Measurements from ENCODE around the gene TESK1. TPM values are rescaled to one million over a fixed set of nuclear protein-coding genes. Genes with fewer than 3 reads are reported as not detected.

The TESK1 gene
- total RNA-seq, 1 experiment from 2014 or later = 20.4 TPM

- DNase-seq (ENCODE audit: low spot score) (no peak), ATAC-seq (no peak)
- Mint-ChIP-seq H3K9me3 (no peaks in the 10 kb centered on the region), H3K36me3 (no peaks in the 10 kb centered on the region), H3K27ac (peak overlapping the region; percentile 100), H3K4me1 (peaks cover 26% of the 10 kb centered on the region), H3K27me3 (ENCODE audit: low read depth) (peaks cover 5% of the 10 kb centered on the region), H3K4me3 (peak overlapping the region; percentile 99)
- no peak for TF ChIP-seq ETV6 (CRISPR knock-in tag; IDR thresholded peaks at IDR 0.05)
- 0 out of 2 replicates have a peak, but pooled peaks have one; percentile 46 for TF ChIP-seq ZNF138 (CRISPR knock-in tag; conservative IDR thresholded peaks at IDR 0.05)
- TF ChIP-seq ZNF121 (CRISPR knock-in tag; IDR thresholded peaks at IDR 0.05) = peak; percentile 89
- no peak for TF ChIP-seq FOXP1 (CRISPR knock-in tag; IDR thresholded peaks at IDR 0.05; ENCODE audit: borderline replicate concordance)
- 0 out of 2 replicates have a peak, but pooled peaks have one; percentile 33 for TF ChIP-seq TEAD4 (CRISPR knock-in tag; IDR thresholded peaks at IDR 0.05)
- ChIA-PET CTCF (interaction anchor here (0.6 to 3.3 kb wide), 53 partner anchors 9 to 901 kb away, joined by 3 to 36 read pairs (median 4); partner anchors contain the start of genes ARHGEF39, ATOSB, CCDC107 and CD72), POLR2A (interaction anchor here (0.6 to 1.1 kb wide), 3 partner anchors 43 to 532 kb away, joined by 3 to 4 read pairs (median 3); partner anchors contain the start of gene TLN1)
Observed at GRCh38 chr9:35603506-35603985, 1.5 kb upstream of the TESK1 start.

GRCh38 chr9:35603986-35604577, 980 bp upstream of the TESK1 start:
- ATAC-seq (peak; percentile 89), DNase-seq (ENCODE audit: low spot score) (peak; percentile 99)
- peaks cover 5% of the 10 kb centered on the region for H3K27me3 Mint-ChIP-seq (ENCODE audit: low read depth)
- peaks cover 25% of the 10 kb centered on the region for H3K4me1 Mint-ChIP-seq
- ChIA-PET POLR2A (interaction anchor here (0.6 to 1.1 kb wide), 4 partner anchors 42 to 533 kb away, joined by 3 to 4 read pairs (median 4); partner anchors contain the start of gene TLN1), CTCF (interaction anchor here (0.6 to 3.3 kb wide), 54 partner anchors 8 to 902 kb away, joined by 3 to 36 read pairs (median 4); partner anchors contain the start of genes ARHGEF39, ATOSB, CCDC107 and CD72)
- peak overlapping the region; percentile 100 for H3K27ac Mint-ChIP-seq
- H3K4me3 Mint-ChIP-seq = peak overlapping the region; percentile 99
- H3K9me3 Mint-ChIP-seq = no peaks in the 10 kb centered on the region
- no peaks in the 10 kb centered on the region for H3K36me3 Mint-ChIP-seq
- no peak for TF ChIP-seq PRDM15 (CRISPR knock-in tag; IDR thresholded peaks at IDR 0.05)
- TF ChIP-seq CREM (CRISPR knock-in tag; IDR thresholded peaks at IDR 0.05) = 0 out of 2 replicates have a peak, but pooled peaks have one; percentile 52
- 0 out of 2 replicates have a peak, but pooled peaks have one; percentile 34 for TF ChIP-seq ZBTB43 (CRISPR knock-in tag; IDR thresholded peaks at IDR 0.05)
- 0 out of 2 replicates have a peak, but pooled peaks have one; percentile 33 for TF ChIP-seq GABPB1 (CRISPR knock-in tag; IDR thresholded peaks at IDR 0.05)
- TF ChIP-seq ZSCAN18 (CRISPR knock-in tag; IDR thresholded peaks at IDR 0.05) = no peak
- peak; percentile 61; the same call in 1 of the 2 replicates for TF ChIP-seq CREB1 (CRISPR knock-in tag; IDR thresholded peaks at IDR 0.05)
- TF ChIP-seq FOXK1 (CRISPR knock-in tag; IDR thresholded peaks at IDR 0.05) = peak; percentile 59; the same call in 1 of the 2 replicates
- peak; percentile 80; the same call in 1 of the 2 replicates for TF ChIP-seq TEAD1 (CRISPR knock-in tag; IDR thresholded peaks at IDR 0.05)
- peak; percentile 84; the same call in 1 of the 2 replicates for TF ChIP-seq HMGXB4 (CRISPR knock-in tag; IDR thresholded peaks at IDR 0.05)
- TF ChIP-seq FOXP1 (CRISPR knock-in tag; IDR thresholded peaks at IDR 0.05; ENCODE audit: borderline replicate concordance) = peak; percentile 88; the same call in 1 of the 2 replicates
- no peak for TF ChIP-seq AR (CRISPR knock-in tag; IDR thresholded peaks at IDR 0.05)
- TF ChIP-seq E2F5 (CRISPR knock-in tag; IDR thresholded peaks at IDR 0.05) = no peak; the same call in 1 of the 2 replicates
- no peak for TF ChIP-seq ZNF671 (CRISPR knock-in tag; IDR thresholded peaks at IDR 0.05)
- TF ChIP-seq ZNF512 (CRISPR knock-in tag; IDR thresholded peaks at IDR 0.05; ENCODE audit: borderline replicate concordance) = no peak
- no peak for TF ChIP-seq NR3C1 (CRISPR knock-in tag; conservative IDR thresholded peaks at IDR 0.05; ENCODE audit: low read depth)
